ENCODE measurements around the gene MAP4K4.

GRCh38 chr2:101741775-101742520, 44.4 kb downstream of the MAP4K4 start:
- TF ChIP-seq CTCF (IDR thresholded peaks at IDR 0.05) (peak; percentile 9), EZH2 (IDR thresholded peaks at IDR 0.05) (no peak), EZH2phosphoT487 (IDR thresholded peaks at IDR 0.05) (no peak)

All from neural progenitor cell (in vitro differentiated cells).